Activated CD8-positive, alpha-beta memory T cell treated with anti-CD3 and anti-CD28 coated beads for 4 hours (primary cell): ENCODE results near the gene CLMP.

ENCODE experiments used
- DNase-seq, 2 donors: peaks; one replicate each; pipeline ENCODE4 v3.0.0-alpha.2; 2020; ENCODE audit warnings: low read depth in 2 of 2

The CLMP gene

GRCh38 chr11:123056835-123057491 lies 138.1 kb downstream of the CLMP start:
- DNase-seq = no peak

- no peak for DNase-seq
These were observed 139.7 kb downstream of the CLMP start for GRCh38 chr11:123055191-123055901.

GRCh38 chr11:123054301-123055065 lies 140.6 kb downstream of the CLMP start:
- DNase-seq = no peak

- DNase-seq = no peak
These were observed 141.9 kb downstream of the CLMP start for GRCh38 chr11:123052901-123053721.

DNA sequence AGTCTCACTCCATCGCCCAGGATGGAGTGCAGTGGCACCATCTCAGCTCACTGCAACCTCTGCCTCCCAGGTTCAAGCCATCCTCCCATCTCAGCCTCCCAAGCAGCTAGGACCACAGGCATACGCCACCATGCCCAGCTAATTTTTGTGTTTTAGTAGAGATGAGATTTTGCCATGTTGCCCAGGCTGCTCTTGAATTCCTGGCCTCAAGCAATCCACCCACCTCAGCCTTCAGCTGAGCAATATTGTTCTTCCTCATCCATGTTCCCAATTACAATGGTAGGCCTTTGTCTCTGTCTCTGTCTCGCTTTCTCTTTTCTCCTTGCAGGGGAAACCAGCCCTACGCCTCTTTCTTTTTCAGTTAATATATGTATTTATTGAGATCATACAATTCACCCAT lies 143.4 kb downstream of the CLMP start:
- DNase-seq = no peak

- no peak for DNase-seq
These were observed 143.9 kb downstream of the CLMP start for GRCh38 chr11:123051146-123051545.

GRCh38 chr11:123047947-123048293 lies 147.1 kb downstream of the CLMP start:
- no peak for DNase-seq

- DNase-seq = no peak
These were observed 147.6 kb downstream of the CLMP start for GRCh38 chr11:123047266-123047946.

- DNase-seq = no peak
These were observed 148.4 kb downstream of the CLMP start for GRCh38 chr11:123046473-123047259.

DNA sequence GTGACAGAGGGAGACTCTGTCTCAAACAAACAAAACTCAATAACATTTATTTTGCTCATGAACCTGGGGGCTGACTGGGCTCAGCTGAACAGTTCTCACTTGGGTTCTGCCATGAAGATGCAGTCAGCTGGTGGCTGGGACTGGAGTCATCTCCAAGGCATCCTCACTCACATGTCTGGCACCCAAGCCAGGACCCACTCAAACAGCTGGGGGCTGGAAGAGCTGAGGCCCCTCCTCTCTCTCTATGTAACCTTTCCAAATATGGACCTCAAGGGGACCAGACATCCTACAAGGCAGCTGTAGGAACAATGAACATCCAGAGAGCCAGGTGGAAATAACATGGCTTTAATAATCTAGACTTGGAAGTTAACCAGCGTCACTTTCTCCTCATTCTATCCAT lies 149.9 kb downstream of the CLMP start:
- no peak for DNase-seq

DNA sequence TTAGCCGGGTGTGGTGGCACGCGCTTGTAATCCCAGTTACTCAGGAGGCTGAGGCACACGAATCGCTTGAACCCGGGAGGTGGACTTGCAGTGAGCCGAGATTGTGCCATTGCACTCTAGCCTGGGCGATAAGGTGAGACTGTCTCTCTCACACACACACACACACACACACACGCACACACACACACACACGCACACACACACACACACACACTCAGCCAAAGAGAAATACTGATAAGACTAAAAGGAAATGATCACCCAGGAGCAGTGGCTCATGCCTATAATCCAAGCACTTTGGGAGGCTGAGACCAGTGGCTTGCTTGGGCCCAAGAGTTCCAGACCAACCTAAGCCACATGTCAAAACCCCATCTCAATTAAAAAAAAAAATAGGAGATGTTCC lies 153.9 kb downstream of the CLMP start:
- DNase-seq = no peak

- no peak for DNase-seq
These were observed 155.0 kb downstream of the CLMP start for GRCh38 chr11:123040111-123040432.

GRCh38 chr11:123035831-123036230 lies 159.2 kb downstream of the CLMP start:
- DNase-seq = no peak

DNA sequence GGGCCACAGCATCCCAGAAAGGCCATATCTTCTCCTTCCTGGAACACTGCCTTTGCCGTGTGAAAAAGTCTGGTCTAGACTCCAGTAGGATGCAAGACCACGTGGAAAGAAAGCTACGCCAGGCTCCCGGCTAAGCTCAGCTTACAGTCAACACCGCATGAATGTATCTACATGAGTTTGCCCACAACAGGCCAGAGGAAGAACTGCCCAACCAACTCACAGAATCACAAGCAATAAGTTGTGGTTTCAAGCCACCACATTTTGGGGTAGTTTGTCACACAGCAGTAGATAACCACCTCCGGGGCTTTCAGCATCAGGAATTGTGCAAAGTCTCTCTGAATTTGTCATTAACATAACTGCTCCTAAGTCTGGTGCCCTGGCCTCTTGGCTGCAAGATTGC lies 160.5 kb downstream of the CLMP start:
- DNase-seq = no peak

GRCh38 chr11:123033895-123034294 lies 161.2 kb downstream of the CLMP start:
- DNase-seq = no peak

- DNase-seq = no peak
These were observed 164.5 kb downstream of the CLMP start for GRCh38 chr11:123030517-123030916.

- no peak for DNase-seq
These were observed 174.1 kb downstream of the CLMP start for GRCh38 chr11:123020968-123021367.
